Uterus (tissue), 2 donors: Measurements from ENCODE around the gene DHRS3.

Experiments used
- CTCF ChIP-seq, 4 experiments: fragments of 200-600 bp in 2 of 4; fragments of 450-650 bp in 2 of 4; sonication (generic) in 2 of 4; IDR thresholded peaks; one replicate each; pipeline ENCODE4 v1.5.1; 2016 to 2019; ENCODE audit warnings: antibody characterized with exemption in 4 of 4, mild to moderate bottlenecking in 2 of 4, moderate library complexity in 1 of 4
- POLR2A ChIP-seq, 2 donors: fragments of 450-650 bp; IDR thresholded peaks; one replicate each; pipeline ENCODE4 v1.6.1; 2016; ENCODE audit warnings: antibody characterized with exemption in 2 of 2, mild to moderate bottlenecking in 1 of 2, moderate library complexity in 1 of 2

GRCh38 chr1:12598974-12599373 is 19.0 kb downstream of the DHRS3 start:
- no peak for TF ChIP-seq POLR2A (IDR thresholded peaks at IDR 0.05)
- no peak for TF ChIP-seq CTCF (IDR thresholded peaks at IDR 0.05)
